Measurements from ENCODE around the gene SMAD3.

GRCh38 chr15:67094001-67094826 is 28.8 kb downstream of the SMAD3 start:
- no peak for TF ChIP-seq EZH2 (IDR thresholded peaks at IDR 0.05)
- no peak for TF ChIP-seq CTCF (IDR thresholded peaks at IDR 0.05)
- TF ChIP-seq EZH2phosphoT487 (IDR thresholded peaks at IDR 0.05): no peak
